NCI-H82 (cell line): ENCODE data around the gene MIER3.
"Not testable (repeated sequence)": the region's sequence is repeated elsewhere in the genome, so short reads cannot be mapped to it uniquely, and the experiment has no call there.

Experiments
- DNase-seq: peaks from one replicate; lab custom pipeline; 2025; lab: John Stamatoyannopoulos, UW

The MIER3 gene

GRCh38 chr5:56951946-56952691 is at the start of gene MIER3:
Gene MIER3, minus strand, starts transcription at chr5:56952123. Its CDS starts 21 bp downstream, at chr5:56952102.
- peak; percentile 76 for DNase-seq

DNA sequence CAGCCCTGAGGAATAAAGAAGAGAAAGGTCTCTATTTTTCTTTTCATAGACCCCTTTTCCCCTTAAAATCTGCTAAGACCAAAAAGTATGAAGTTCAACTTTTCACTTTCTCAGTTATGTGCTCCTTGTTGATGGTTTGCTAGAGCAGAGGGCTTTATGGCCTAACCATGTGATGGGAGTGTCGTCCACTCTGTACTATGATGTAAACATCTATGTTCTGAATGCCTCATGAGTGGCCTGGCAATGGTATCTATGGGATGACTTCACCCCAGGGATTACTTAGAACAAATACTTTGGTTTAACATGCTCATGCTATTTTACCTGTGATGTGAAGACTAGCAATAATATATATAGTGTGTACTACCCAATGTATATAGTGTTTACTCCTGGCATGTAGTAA is 43.7 kb upstream of the MIER3 start:
- DNase-seq: no peak

- no peak for DNase-seq
These were observed 41.3 kb upstream of the MIER3 start for GRCh38 chr5:56993241-56993640.

DNA sequence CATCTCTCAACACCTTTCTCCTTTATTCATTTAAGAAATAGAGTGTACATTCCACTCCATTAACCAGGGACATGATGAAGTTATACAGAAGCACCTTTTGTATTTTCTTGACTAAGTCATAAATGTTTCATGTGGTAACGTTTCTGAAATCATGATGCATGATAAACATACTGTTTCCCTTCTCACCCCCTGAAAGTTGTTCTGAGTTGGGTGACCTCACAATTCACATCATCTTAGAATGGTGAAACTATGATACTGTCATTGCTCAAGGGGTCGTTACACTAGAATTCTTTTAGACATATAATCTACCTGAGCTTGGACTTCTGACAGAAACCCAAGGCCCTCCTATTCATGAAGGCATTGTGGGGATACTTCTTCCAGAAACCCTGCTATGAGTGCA is 37.8 kb upstream of the MIER3 start:
- no peak for DNase-seq

DNA sequence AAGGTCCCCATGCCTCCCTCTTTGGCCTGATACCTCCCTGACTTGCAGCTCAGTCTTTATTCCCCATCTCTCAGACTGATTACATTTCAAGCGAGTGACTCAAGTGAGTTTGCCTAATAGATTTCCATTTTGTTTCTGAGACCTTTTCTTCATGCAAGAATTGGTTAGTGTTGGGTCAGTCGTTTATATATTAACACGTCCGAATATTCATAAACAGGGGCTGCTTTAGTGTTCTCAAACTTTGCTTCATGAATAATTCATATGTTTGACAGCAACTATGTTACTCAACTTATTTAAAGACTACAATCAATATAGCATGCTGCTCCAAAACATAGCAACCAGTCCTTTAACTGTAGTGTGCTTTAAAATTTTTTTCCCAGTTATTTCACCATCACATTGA is 36.6 kb upstream of the MIER3 start:
- DNase-seq: no peak

DNA sequence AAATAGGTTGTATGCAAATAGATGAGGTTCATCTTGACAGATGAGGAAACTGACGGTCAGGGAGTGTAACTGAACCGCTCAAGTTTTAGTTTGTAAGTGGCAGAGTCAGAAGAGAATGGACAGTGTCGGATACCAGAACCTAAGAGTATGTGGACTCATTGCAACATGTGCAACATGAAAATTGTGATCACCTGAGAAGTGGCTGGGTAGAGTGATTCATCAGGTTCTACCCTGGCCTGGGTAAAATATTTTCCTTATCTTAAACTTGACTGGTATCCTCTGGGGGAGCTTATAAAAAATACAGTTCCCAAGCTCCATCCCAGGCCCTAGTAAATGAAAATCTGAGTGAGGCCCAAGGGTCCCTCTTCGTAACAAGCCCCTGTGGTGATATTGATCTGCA is 35.2 kb upstream of the MIER3 start:
- no peak for DNase-seq

GRCh38 chr5:56986626-56986947 is 34.7 kb upstream of the MIER3 start:
- no peak for DNase-seq

DNA sequence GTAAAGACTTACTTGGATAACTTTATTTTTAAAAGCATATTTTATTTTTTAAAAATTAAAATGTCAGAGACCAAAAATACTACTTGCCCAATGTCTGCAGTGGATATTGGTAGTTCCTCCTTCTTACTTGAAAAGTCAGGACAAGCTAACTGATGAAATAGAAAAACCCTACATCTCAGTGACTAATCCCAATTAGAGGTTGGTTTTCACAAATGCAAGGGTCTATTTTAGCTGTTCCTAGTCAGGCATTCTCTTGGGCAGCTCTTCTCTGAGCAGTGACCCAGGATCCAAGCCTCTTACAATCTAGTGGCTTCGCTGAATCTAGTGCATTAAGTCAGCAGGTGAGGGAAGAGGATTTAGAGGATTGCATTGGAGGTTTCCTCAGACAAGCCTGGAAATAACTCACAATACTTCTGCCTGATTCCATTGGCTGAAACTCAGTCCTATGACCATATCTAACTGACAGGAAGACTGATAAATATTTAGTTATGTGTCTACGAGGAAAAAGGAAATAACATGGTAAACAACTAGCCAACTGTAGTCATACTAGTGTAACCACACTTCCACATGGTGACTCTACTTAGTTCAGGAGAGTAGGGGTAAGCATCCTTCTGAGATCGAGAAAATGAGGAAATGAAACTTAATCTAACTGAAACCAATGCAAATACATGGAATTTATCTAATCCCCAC is 34.2 kb upstream of the MIER3 start:
- no peak for DNase-seq

DNA sequence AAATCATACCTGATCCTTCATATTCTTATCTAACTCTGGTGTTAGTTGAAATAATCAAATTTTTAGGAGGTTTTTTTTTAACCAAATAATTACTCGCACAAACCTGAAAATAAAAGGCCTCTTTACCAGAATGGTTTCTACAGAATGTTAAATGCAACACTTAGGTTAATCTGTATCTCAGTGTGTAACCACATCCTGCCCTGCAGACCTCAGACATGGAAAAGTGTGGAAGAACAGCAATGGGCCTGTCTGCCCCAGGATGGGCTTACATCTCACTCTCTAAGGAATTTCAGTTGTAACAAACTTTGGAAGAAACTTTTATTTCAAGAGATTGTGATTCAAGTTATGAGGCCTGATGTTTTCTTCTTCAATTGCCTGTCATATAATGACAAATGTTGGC is 32.5 kb upstream of the MIER3 start:
- DNase-seq: no peak

- DNase-seq: no peak
These were observed 31.9 kb upstream of the MIER3 start for GRCh38 chr5:56983593-56984361.

DNA sequence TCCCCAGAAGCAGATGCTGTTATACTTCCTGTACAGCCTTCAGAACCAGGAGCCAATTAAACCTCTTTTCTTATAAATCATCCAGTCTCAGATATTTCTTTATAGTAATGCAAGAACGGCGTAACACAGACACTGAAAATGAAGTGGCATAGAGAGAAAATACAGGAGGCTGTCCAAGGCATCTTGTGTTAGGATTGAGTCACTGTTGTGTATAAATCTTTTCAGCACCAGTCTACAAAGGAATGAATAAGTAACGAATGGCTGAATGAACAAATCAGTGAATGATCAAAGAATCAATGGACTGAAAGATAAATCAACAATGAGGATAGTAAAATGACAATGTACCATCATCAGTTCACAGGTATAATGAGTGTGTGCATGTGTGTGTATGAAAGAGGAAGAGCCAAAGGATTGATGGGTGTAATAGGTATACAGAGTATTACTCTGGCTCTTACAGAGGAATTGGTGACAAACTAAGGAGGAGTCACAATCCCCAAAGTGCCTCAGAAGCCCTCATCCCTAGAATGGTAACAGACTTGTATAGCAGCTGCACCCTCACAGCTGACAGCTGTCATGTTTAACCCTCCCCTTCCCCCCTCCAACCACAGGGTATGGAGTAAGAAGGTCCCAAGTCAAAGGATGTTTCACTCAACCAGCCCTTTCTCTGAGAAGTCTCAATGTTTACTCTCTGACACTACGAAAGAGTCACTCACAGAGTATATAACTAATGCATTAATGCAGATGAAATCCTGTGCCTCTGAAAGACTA is 29.8 kb upstream of the MIER3 start:
- DNase-seq: peak; percentile 5

GRCh38 chr5:56979968-56980367 is 28.0 kb upstream of the MIER3 start:
- no peak for DNase-seq

GRCh38 chr5:56979526-56979925 is 27.6 kb upstream of the MIER3 start:
- not testable (repeated sequence) for DNase-seq

DNA sequence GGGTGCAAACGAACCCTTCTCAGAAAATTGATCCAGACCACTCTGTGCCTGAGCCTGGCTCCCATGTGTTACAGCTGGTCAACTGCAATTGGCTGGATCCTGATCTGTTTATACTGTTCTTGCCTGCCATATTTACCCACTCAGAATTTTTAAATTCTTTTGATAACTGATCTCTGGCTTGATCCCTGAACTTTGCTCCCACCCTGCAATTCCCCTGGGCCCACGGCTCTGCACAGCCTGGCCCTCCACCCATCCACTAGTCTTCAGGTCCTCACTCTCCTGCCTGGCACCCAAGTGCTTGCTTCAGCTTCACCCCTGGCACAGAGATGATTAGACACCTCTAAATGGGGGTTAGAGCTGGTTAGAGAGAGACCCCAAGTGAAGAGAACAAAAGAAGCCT is 25.9 kb upstream of the MIER3 start:
- no peak for DNase-seq

- no peak for DNase-seq
These were observed 25.1 kb upstream of the MIER3 start for GRCh38 chr5:56977021-56977420.

GRCh38 chr5:56974241-56974640 is 22.3 kb upstream of the MIER3 start:
- no peak for DNase-seq

GRCh38 chr5:56973473-56973872 is 21.6 kb upstream of the MIER3 start:
- DNase-seq: no peak

GRCh38 chr5:56971275-56971674 is 19.4 kb upstream of the MIER3 start:
- no peak for DNase-seq

GRCh38 chr5:56964173-56964572 is 12.2 kb upstream of the MIER3 start:
- DNase-seq: no peak

DNA sequence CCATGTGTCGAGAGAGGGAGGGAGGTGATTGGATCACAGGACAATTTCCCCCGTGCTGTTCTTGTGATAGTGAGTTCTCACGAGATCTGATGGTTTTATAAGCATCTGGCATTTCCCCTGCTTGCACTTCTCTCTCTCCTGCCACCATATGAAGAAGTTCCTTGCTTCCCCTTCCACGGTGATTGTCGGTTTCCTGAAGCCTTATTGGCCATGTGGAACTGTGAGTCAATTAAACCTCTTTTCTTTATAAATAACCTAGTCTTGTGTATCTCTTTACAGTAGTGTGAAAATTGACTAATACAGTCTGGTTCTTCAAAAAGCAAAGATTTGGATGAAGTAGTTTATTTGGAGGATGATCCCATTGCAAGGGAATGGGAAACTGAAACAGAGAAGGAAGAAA is 11.3 kb upstream of the MIER3 start:
- DNase-seq: no peak

- no peak for DNase-seq
These were observed 10.4 kb upstream of the MIER3 start for GRCh38 chr5:56962286-56962685.

GRCh38 chr5:56961746-56962145 is 9.8 kb upstream of the MIER3 start:
- no peak for DNase-seq
